ENCODE measurements around the gene ZFX.

Gene ZFX

DNA sequence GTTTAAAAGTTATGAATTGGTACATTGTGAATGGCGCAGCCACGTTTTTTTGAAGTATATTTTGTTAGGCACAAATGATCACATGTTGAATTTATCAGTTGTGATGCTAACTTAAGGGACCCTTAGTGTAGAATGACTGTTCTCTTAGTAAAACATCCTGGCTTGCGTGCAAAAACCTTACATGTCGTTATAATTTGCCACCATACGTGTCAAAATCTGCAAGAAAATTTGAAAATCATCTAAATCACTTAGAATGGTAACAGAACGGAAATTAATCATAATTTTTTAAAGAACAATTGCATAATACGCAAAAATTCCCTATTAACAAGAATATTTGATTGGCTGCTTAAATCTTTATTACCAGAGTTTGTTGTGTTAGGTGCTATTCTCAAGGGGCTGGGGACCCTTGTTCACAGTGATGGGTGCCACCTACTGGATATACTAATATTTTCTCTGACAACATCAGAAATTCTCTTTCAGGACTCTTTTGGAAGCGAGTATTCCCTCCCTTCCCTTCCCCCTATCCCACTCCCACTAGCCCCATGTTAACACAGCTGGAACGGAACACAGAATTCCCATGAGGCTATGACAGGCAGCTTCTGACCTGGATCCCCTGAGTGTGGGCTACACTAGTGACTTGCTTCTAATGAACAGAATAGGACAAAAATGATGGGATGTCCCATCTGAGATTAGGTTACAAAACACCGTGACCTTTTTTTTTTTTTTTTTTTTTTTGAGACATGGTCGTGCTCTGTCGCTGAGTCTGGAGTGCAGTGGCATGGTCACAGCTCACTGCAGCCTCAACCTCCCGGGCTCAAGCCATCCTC, 92.5 kb downstream of the ZFX start:
- peak; percentile 66 for DNase-seq (ENCODE audit: low spot score)

DNA sequence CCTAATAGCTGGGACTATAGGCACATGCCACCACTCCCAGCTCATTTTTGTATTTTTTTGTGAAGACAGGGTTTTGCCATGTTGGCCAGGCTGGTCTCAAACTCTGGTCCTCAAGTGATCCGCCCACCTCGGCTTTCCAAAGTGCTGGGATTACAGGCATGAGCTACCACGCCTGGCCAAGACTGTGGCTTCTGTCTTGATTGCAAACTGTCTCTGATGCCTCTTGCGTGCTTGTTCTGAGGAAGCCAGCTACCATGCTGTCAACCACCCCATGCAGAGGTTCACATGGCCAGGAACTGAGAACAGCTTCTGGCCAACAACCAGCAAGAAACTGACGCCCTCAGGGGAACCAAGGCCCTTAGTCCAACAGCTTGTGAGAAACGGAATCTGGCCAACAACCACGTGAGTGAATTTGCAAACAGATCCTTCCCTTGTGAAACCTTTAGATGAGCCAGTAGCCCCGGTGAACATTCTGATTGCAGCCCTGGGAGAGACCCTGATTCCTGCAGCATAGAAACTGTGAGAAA, 93.2 kb downstream of the ZFX start:
- no peak for DNase-seq (ENCODE audit: low spot score)

DNA sequence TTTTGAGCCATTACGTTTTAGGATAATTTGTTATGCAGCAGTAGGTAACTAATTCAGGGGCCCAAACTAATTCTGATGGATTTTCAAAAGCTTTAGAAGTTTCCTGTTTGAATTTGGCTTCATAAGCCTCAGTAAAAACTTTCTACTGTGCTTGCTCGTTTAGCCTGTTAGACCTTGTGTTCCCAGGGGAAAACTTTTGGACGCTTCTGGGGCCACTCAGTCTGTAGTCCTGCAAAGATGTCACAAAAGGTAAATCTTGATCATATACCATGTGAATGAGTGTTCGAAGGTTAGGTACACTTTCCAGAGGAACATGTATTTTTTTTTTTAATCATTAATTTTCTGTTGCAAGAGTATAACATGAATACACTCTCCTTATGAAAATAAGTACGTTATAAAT, 93.7 kb downstream of the ZFX start:
- DNase-seq (ENCODE audit: low spot score), result no peak

DNA sequence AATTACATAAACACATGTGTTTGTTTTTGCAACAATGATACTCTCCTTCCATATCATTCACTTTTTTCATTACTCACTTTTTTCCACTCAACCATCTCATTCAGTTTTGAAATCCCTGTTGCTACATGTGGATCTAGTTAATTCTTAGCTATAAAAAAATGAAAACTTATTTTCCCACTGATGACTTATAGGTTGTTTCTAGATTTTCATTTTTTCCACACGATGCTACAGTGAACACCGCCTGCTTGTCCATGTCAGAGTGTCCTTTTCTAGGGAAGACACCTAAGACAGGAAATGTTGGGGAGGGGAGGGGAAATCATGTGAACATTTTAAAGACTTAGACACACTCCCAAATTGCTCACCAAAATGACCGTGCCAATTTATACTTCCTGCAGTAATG, 94.2 kb downstream of the ZFX start:
- DNase-seq (ENCODE audit: low spot score), result no peak

DNA sequence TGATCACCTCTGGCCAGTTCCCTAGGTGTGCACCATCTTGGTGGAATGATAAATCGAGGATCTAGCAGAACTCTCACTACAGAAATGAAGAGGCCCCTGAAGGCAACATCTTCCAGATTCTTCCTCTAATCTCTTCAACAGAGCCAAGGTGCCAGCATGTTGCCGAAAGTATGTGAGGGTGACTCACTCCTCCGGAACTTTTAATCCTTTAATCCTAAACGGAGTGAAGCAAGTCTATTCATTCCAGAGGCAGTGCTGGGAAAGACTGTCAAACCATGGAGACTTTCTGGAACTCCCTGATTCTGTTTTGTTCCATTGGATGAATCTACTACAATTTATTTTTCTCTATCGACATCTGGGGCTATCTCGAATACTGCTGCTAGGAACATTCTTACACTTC, 95.7 kb downstream of the ZFX start:
- DNase-seq (ENCODE audit: low spot score), result peak; percentile 64

DNA sequence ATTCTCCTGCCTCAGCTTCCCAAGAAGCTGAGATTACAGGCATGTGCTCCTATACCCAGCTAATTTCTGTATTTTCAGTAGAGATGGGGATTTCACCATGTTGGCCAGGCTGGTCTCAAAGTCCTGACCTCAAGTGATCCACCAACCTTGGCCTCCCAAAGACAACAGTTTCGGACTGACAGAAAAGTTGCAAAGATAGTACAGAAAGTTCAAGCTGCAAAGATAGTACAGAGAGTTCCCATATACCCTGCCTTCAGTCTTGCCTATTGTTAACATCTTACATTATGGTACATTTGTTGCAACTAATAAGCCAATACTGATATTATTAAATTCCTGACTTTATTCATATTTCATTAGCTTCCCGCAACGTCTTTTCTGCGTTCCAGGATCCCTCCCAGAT, 98.5 kb downstream of the ZFX start:
- no peak for DNase-seq (ENCODE audit: low spot score)

DNA sequence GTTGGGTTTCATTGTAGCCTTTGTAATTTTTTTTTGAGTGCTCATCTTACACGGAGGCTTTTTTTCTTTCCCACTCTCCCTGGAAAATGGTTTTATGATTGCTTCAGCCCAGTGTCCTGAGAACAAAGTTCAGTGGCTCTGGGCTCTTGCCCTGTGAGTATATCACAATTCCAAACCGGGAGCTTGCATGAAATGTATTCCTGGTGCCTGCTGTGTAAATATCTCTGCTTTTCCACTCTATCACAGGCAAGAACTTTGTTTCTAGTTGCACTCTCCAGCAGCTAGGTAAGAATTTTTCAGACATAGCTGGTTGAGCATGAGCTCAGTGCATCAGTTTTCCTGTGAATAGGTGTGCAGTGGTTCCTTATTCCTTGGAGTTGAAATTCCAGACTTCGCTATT, 103.5 kb downstream of the ZFX start:
- DNase-seq (ENCODE audit: low spot score), result no peak

DNA sequence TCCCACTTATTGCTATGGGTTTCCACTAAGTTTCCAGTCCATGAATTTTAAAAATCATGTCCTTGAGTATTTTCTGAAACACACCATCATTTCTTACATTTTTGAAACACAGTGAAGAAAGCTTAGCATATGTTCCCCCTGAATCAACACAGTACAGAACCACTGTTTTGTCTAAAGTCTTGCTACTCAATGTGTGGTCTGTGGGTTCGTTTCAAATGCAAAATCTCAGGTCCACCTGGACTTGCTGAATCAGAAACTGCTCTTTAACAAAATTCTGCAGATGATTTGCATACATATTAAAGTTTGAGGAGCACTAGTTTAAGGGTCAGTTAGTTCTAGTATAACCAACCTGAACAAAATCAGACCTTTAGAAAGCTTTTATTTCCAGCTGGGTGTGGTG, 103.9 kb downstream of the ZFX start:
- no peak for DNase-seq (ENCODE audit: low spot score)

DNA sequence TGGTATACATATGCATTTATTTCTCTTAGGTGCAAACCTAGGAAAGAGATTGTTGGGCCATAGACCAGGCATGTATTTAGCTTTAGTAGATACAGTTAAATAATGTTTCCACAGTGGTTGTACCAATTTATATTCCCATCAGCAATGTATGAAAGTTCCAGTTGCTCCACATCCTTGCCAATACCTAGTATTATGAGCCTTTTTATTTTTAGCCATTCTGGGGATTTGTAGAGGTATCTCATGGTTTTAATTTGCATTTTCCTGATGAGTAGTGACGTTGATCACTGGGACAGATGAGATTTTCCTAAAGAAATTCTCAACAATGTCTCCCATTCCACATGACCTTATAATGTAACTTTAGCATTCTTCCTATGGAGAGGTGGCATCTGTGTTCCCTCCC, 107.5 kb downstream of the ZFX start:
- no peak for DNase-seq (ENCODE audit: low spot score)

DNA sequence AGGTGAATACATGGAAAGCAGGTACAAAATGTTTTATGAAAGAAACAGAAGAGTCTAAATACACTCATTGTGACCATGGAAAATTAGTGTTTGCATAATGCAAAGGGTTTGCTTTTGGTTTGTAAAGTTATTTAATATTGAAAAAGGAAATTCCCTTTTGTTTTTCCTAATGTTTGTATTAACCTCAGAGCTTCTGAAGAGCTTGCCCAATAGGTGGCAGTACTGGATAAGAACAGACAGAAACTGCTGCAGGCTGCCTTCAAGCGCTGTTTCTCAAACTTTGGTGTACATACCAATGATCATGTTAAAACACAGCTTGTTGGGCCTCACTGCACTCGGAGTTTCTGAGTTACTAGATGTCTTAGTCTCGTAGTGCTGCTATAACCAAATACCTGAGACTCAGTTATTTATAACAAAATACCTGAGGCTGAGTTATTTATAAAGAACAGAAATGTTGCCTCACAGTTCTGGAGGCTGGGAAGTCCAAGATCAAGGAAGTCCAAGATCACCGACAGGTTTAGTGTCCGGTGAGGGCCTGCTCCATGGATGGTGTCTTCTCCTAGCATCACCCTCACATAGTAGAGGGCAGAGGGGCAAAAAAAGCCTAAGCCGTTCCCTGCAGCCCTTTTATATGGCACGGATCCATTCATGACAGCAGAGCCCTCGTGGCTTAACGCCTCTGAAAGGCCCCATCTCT, 110.2 kb downstream of the ZFX start:
- DNase-seq (ENCODE audit: low spot score), result peak; percentile 80

DNA sequence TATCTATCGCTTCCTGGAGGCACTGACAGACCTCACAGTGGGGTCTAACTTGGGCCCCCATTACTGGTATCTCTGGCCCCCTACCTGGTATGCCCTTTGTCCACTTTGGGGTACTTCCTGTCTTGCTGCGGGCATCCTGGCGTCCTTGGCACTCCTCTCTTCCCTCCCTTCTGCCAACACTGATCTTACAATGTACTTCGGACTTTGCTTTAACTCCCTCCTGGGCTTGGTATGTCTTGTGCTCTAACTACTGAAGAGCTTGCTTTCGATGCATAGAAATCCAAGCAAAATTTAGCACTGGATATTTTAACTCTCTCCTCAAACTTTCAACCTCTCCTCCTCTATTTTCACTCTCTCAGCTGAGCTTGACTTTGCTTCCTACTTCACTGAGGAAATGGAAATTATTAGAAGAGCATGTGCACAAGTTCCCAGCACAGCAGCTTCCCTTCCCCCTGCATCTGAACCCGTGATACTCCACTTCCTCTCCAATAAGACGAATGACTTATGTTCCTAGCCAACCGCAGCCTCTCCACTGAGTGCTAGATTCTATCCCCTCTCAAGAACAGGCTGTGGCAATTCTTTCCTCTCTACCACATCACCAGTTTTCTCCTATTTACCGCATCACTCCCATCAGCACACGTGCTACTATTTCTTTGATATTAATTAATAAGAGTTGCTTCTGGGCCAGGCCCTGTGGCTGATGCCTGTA, 111.5 kb downstream of the ZFX start:
- no peak for DNase-seq (ENCODE audit: low spot score)

DNA sequence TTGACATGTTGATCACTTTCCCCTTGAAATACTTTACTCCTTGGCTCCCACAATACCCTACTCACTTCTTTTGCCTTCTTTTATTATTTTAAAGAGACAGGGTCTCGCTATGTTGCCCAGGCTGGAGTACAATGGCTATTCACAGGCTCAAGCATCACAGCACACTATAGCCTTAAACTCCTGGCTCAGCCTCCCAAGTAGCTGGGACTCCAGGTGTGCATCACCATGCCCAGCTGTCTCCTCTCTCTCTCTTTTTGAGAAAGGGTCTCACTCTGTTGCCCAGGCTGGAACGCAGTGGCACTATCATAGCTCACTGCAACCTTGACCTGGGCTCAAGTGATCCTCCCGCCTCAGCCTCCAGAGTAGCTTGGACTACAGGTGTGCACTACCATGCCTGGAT, 112.8 kb downstream of the ZFX start:
- DNase-seq (ENCODE audit: low spot score), result no peak

DNA sequence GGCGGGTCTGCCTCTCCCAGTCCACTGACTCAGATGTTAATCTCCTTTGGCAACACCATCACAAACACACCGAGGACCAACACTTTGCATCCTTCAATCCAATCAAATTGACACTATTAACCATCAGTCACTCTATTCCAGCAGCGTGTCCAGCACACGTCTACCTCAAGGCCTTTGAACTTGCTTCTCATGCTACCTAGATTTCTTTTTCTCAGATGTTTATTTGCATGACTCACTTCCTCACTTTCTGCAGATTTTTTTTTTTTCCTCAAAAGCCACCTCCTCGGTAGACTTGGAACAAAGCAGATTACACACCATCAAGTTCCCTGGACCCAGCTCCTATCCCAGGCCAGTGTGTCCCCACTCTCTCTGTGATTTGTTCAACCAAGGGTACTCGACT, 114.9 kb downstream of the ZFX start:
- no peak for DNase-seq (ENCODE audit: low spot score)

All from RKO (cell line).